ENCODE results near the gene SYT17.

SYT17 gene

GRCh38 chr16:19218581-19218980, 50.5 kb downstream of the SYT17 start:
- DNase-seq (ENCODE audit: low spot score): no peak

- DNase-seq (ENCODE audit: low spot score): no peak
Measured at GRCh38 chr16:19219836-19220235, 51.8 kb downstream of the SYT17 start.

GRCh38 chr16:19223235-19224170, 55.5 kb downstream of the SYT17 start:
- DNase-seq (ENCODE audit: low spot score): peak; percentile 62

GRCh38 chr16:19225651-19226050, 57.6 kb downstream of the SYT17 start:
- no peak for DNase-seq (ENCODE audit: low spot score)

GRCh38 chr16:19227643-19228042, 59.6 kb downstream of the SYT17 start:
- DNase-seq (ENCODE audit: low spot score): no peak

- DNase-seq (ENCODE audit: low spot score): no peak
Measured at GRCh38 chr16:19228052-19228451, 60.0 kb downstream of the SYT17 start.

- DNase-seq (ENCODE audit: low spot score): no peak
Measured at GRCh38 chr16:19228575-19228974, 60.5 kb downstream of the SYT17 start.

GRCh38 chr16:19230575-19230974, 62.5 kb downstream of the SYT17 start:
- DNase-seq (ENCODE audit: low spot score): no peak

- DNase-seq (ENCODE audit: low spot score): no peak
Measured at GRCh38 chr16:19231881-19232280, 63.8 kb downstream of the SYT17 start.

- no peak for DNase-seq (ENCODE audit: low spot score)
Measured at GRCh38 chr16:19232988-19233387, 64.9 kb downstream of the SYT17 start.

GRCh38 chr16:19235478-19235877, 67.4 kb downstream of the SYT17 start:
- no peak for DNase-seq (ENCODE audit: low spot score)

- no peak for DNase-seq (ENCODE audit: low spot score)
Measured at GRCh38 chr16:19235886-19236285, 67.8 kb downstream of the SYT17 start.

GRCh38 chr16:19236561-19237209, 68.6 kb downstream of the SYT17 start:
- DNase-seq (ENCODE audit: low spot score): no peak

- no peak for DNase-seq (ENCODE audit: low spot score)
Measured at GRCh38 chr16:19238406-19238805, 70.4 kb downstream of the SYT17 start.

- DNase-seq (ENCODE audit: low spot score): no peak
Measured at GRCh38 chr16:19239511-19240155, 71.6 kb downstream of the SYT17 start.

GRCh38 chr16:19240494-19240893, 72.5 kb downstream of the SYT17 start:
- no peak for DNase-seq (ENCODE audit: low spot score)

- no peak for DNase-seq (ENCODE audit: low spot score)
Measured at GRCh38 chr16:19241512-19241911, 73.5 kb downstream of the SYT17 start.

- no peak for DNase-seq (ENCODE audit: low spot score)
Measured at GRCh38 chr16:19242186-19242585, 74.1 kb downstream of the SYT17 start.

- DNase-seq (ENCODE audit: low spot score): no peak
Measured at GRCh38 chr16:19242987-19243575, 75.0 kb downstream of the SYT17 start.

- no peak for DNase-seq (ENCODE audit: low spot score)
Measured at GRCh38 chr16:19245326-19245925, 77.4 kb downstream of the SYT17 start.

- DNase-seq (ENCODE audit: low spot score): peak; percentile 8
Measured at GRCh38 chr16:19252904-19253303, 84.9 kb downstream of the SYT17 start.

- DNase-seq (ENCODE audit: low spot score): no peak
Measured at GRCh38 chr16:19254611-19255010, 86.6 kb downstream of the SYT17 start.
